H9 (cell line): Measurements from ENCODE around the gene DHX35. TPM values are rescaled to one million over a fixed set of nuclear protein-coding genes. Genes with fewer than 3 reads are reported as not detected.

ENCODE experiments used
- DNase-seq: peaks from one replicate; pipeline ENCODE4 v3.0.0-alpha.2; 2017
- H2AFZ ChIP-seq: one replicate; pipeline ENCODE4 v1.6.1; 2013; ENCODE audit warnings: mild to moderate bottlenecking, low read length, control low read depth, moderate library complexity
- H2AK5ac ChIP-seq: 2 replicates; pipeline ENCODE4 v1.6.1; 2013; ENCODE audit warnings: low read length, control low read depth, mixed read lengths; ENCODE audit not compliant: insufficient read length
- H2BK120ac ChIP-seq: one replicate; pipeline ENCODE4 v1.6.1; 2013; ENCODE audit warnings: low read depth, mild to moderate bottlenecking, low read length, control low read depth, inconsistent platforms; ENCODE audit not compliant: poor library complexity, severe bottlenecking
- H2BK12ac ChIP-seq: 2 replicates; pipeline ENCODE4 v1.6.1; 2013; ENCODE audit warnings: low read length, control low read depth, mixed read lengths, low read depth; ENCODE audit not compliant: insufficient read length
- H2BK15ac ChIP-seq: 2 replicates; pipeline ENCODE4 v1.6.1; 2013; ENCODE audit warnings: low read depth, low read length, control low read depth
- H2BK20ac ChIP-seq: one replicate; pipeline ENCODE4 v1.6.1; 2013; ENCODE audit warnings: low read depth, mild to moderate bottlenecking, low read length, control low read depth, inconsistent platforms; ENCODE audit not compliant: poor library complexity, severe bottlenecking
- H2BK5ac ChIP-seq: 2 replicates; pipeline ENCODE4 v1.6.1; 2013; ENCODE audit warnings: low read length, control low read depth, mixed read lengths; ENCODE audit not compliant: insufficient read length
- H3K14ac ChIP-seq: 2 replicates; pipeline ENCODE4 v1.6.1; 2013; ENCODE audit warnings: low read length, control low read depth; ENCODE audit not compliant: insufficient read depth
- H3K18ac ChIP-seq: 2 replicates; pipeline ENCODE4 v1.6.1; 2013; ENCODE audit warnings: low read depth, mild to moderate bottlenecking, mixed read lengths, low read length, control low read depth; ENCODE audit not compliant: insufficient read length
- H3K23ac ChIP-seq: 2 replicates; pipeline ENCODE4 v1.6.1; 2013; ENCODE audit warnings: low read length, control low read depth, mixed read lengths, low read depth; ENCODE audit not compliant: insufficient read length
- H3K23me2 ChIP-seq: 2 replicates; pipeline ENCODE4 v1.6.1; 2013; ENCODE audit warnings: low read depth, mild to moderate bottlenecking, mixed read lengths, low read length, control low read depth; ENCODE audit not compliant: insufficient read length, poor library complexity, severe bottlenecking
- H3K27ac ChIP-seq: 2 replicates; pipeline ENCODE4 v1.5.1; 2013; ENCODE audit warnings: low read length, control low read depth, mixed read lengths, low read depth; ENCODE audit not compliant: insufficient read length
- H3K27me3 ChIP-seq: 2 replicates; pipeline ENCODE4 v1.6.1; 2013; ENCODE audit warnings: low read length, control low read depth, inconsistent platforms; ENCODE audit not compliant: insufficient read depth
- H3K4ac ChIP-seq: 2 replicates; pipeline ENCODE4 v1.6.1; 2013; ENCODE audit warnings: low read depth, mild to moderate bottlenecking, control low read depth, inconsistent platforms, low read length, moderate library complexity
- H3K4me1 ChIP-seq: 2 replicates; pipeline ENCODE4 v1.6.1; 2013; ENCODE audit warnings: low read length, control low read depth, inconsistent platforms; ENCODE audit not compliant: insufficient read depth
- H3K4me2 ChIP-seq: 2 replicates; pipeline ENCODE4 v1.6.1; 2013; ENCODE audit warnings: low read length, control low read depth, mixed read lengths; ENCODE audit not compliant: insufficient read length, insufficient read depth
- H3K56ac ChIP-seq: 2 replicates; pipeline ENCODE4 v1.6.1; 2013; ENCODE audit warnings: low read depth, mild to moderate bottlenecking, mixed read lengths, low read length, control low read depth; ENCODE audit not compliant: insufficient read length
- H3K79me1 ChIP-seq: 2 replicates; pipeline ENCODE4 v1.6.1; 2013; ENCODE audit warnings: low read depth, mild to moderate bottlenecking, moderate library complexity, low read length, control low read depth, inconsistent platforms; ENCODE audit not compliant: insufficient read depth, poor library complexity, severe bottlenecking
- H3K79me2 ChIP-seq: 2 replicates; pipeline ENCODE4 v1.6.1; 2013; ENCODE audit warnings: low read length, control low read depth, inconsistent platforms; ENCODE audit not compliant: insufficient read depth
- H3K9ac ChIP-seq: 2 replicates; pipeline ENCODE4 v1.6.1; 2013; ENCODE audit warnings: low read length, control low read depth, mixed read lengths; ENCODE audit not compliant: insufficient read length; ENCODE audit errors: extremely low read depth
- H3K9me3 ChIP-seq: one replicate; pipeline ENCODE4 v1.6.1; 2013; ENCODE audit warnings: low read depth, low read length, inconsistent platforms; ENCODE audit not compliant: control insufficient read depth
- H3T11ph ChIP-seq: one replicate; pipeline ENCODE4 v1.6.1; 2013; ENCODE audit warnings: mild to moderate bottlenecking, low read length, control low read depth, inconsistent platforms
- H4K20me1 ChIP-seq: one replicate; pipeline ENCODE4 v1.6.1; 2013; ENCODE audit not compliant: control insufficient read depth, insufficient read length, insufficient read depth
- H4K5ac ChIP-seq: 2 replicates; pipeline ENCODE4 v1.6.1; 2013; ENCODE audit warnings: low read depth, mild to moderate bottlenecking, mixed read lengths, low read length, control low read depth; ENCODE audit not compliant: insufficient read length
- H4K8ac ChIP-seq: replicated peaks from 2 replicates; pipeline ENCODE4 v1.6.1; 2013; ENCODE audit warnings: low read length, control low read depth, mixed read lengths, low read depth; ENCODE audit not compliant: insufficient read length
- H4K91ac ChIP-seq: 2 replicates; pipeline ENCODE4 v1.6.1; 2013; ENCODE audit warnings: low read depth, mild to moderate bottlenecking, moderate library complexity, mixed read lengths, low read length, control low read depth; ENCODE audit not compliant: insufficient read length
- H3K27ac Mint-ChIP-seq, 3 experiments: 2 replicates in 2 of 3; 3 replicates in 1 of 3; pipeline ENCODE4 v1.8.0; 2020 to 2021; ENCODE audit warnings: mixed read lengths in 3 of 3, mild to moderate bottlenecking in 1 of 3, moderate library complexity in 1 of 3
- H3K27me3 Mint-ChIP-seq: 2 replicates; pipeline ENCODE4 v1.8.0; 2021; ENCODE audit warnings: low read depth, mild to moderate bottlenecking, moderate library complexity, mixed read lengths
- H3K36me3 Mint-ChIP-seq, 3 experiments: 2 replicates in 2 of 3; 3 replicates in 1 of 3; pipeline ENCODE4 v1.8.0; 2020 to 2021; ENCODE audit warnings: low read depth in 3 of 3, mixed read lengths in 3 of 3; ENCODE audit not compliant: insufficient read depth in 1 of 3
- H3K4me1 Mint-ChIP-seq, 2 experiments: 2 replicates each; pipeline ENCODE4 v1.8.0; 2020; ENCODE audit warnings: mixed read lengths in 2 of 2
- H3K4me3 Mint-ChIP-seq, 2 experiments: 2 replicates in 1 of 2; 3 replicates in 1 of 2; pipeline ENCODE4 v1.8.0; 2020 to 2021; ENCODE audit warnings: mild to moderate bottlenecking in 2 of 2, mixed read lengths in 2 of 2, moderate library complexity in 1 of 2
- H3K9me3 Mint-ChIP-seq, 2 experiments: 2 replicates in 1 of 2; 3 replicates in 1 of 2; pipeline ENCODE4 v1.8.0; 2020; ENCODE audit warnings: mild to moderate bottlenecking in 2 of 2, mixed read lengths in 2 of 2, moderate library complexity in 1 of 2
- CTCF ChIP-seq: fragments of 200-600 bp; sonication (generic); conservative IDR thresholded peaks from 3 replicates; pipeline ENCODE4 v1.8.0; 2021; ENCODE audit warnings: antibody characterized with exemption, mild to moderate bottlenecking
- WGBS: extraction: QIAGEN DNeasy Blood & Tissue Kit; methylation state at CpG from one replicate; pipeline ENCODE4 v1.1.7; 2013; ENCODE audit warnings: missing lambda C conversion rate, low lambda C conversion rate, mixed read lengths; ENCODE audit not compliant: insufficient read length; ENCODE audit errors: extremely low coverage; 5-methylcytosine and 5-hydroxymethylcytosine counted together
- total RNA-seq: library from RNA; stranded (reverse); gene quantifications from 2 replicates; pipeline ENCODE4 v1.2.1, GENCODE V29; 2021

DHX35 gene
- total RNA-seq, 1 experiment from 2014 or later = 14.4 TPM

GRCh38 chr20:38939686-38940085 lies 22.5 kb upstream of the DHX35 start:
- peaks cover 29% of the 10 kb centered on the region; the same call in 1 of the 2 replicates for H3K79me2 ChIP-seq
- H3K23me2 ChIP-seq = no peaks in the 10 kb centered on the region
- TF ChIP-seq CTCF = no peak
- no peak overlapping the region for H2BK120ac ChIP-seq
- no peaks in the 10 kb centered on the region for H4K20me1 ChIP-seq
- no peaks in the 10 kb centered on the region for H3K27me3 ChIP-seq
- no peak overlapping the region for H3K23ac ChIP-seq
- H3K4ac ChIP-seq = no peak overlapping the region
- H2BK12ac ChIP-seq = no peak overlapping the region
- no CpG with 5 or more reads among the region's 2 CpGs for WGBS
- H2BK5ac ChIP-seq = no peak overlapping the region
- H2AK5ac ChIP-seq = no peak overlapping the region
- H3K56ac ChIP-seq = no peak overlapping the region
- H3K9me3 Mint-ChIP-seq = no peaks in the 10 kb centered on the region
- peaks cover 3% of the 10 kb centered on the region; the same call in 1 of the 2 replicates for H3K4me1 ChIP-seq
- H2BK20ac ChIP-seq = no peak overlapping the region
- no peaks in the 10 kb centered on the region for H3K27me3 Mint-ChIP-seq
- H3K4me2 ChIP-seq = no peak overlapping the region
- H3K4me3 Mint-ChIP-seq = no peak overlapping the region
- H4K8ac ChIP-seq = no peak overlapping the region
- H2AFZ ChIP-seq = no peak overlapping the region
- peaks cover 27 to 76% (median 68%) of the 10 kb centered on the region in 3 experiments; a peak in 6 of 7 replicates for H3K36me3 Mint-ChIP-seq
- no peak overlapping the region for H4K5ac ChIP-seq
- no peak overlapping the region for H3K9ac ChIP-seq
- peak overlapping the region in 1 of 3 experiments; percentile 79; a peak in 3 of 7 replicates for H3K27ac Mint-ChIP-seq
- no peaks in the 10 kb centered on the region for H3K9me3 ChIP-seq
- H2BK15ac ChIP-seq = no peak overlapping the region
- no peak overlapping the region for H3K27ac ChIP-seq
- H3K14ac ChIP-seq = no peak overlapping the region
- no peak overlapping the region for H3K18ac ChIP-seq
- H3K4me1 Mint-ChIP-seq = peaks cover 13 to 19% of the 10 kb centered on the region in 2 experiments
- peaks cover 12% of the 10 kb centered on the region for H3K79me1 ChIP-seq
- H4K91ac ChIP-seq = no peak overlapping the region
- no peak overlapping the region for H3T11ph ChIP-seq
- DNase-seq = no peak
